HG02571 (cell line): Measurements from ENCODE around the gene CTNNA1.
"Not testable (repeated sequence)": the region's sequence is repeated elsewhere in the genome, so short reads cannot be mapped to it uniquely, and the experiment has no call there.

Source experiments
- ATAC-seq: cut with Tn5 transposase; IDR thresholded peaks from one replicate; pipeline ENCODE4 v1.9.1; 2021; ENCODE audit warnings: mild to moderate bottlenecking, moderate library complexity; ENCODE audit not compliant: unreplicated experiment

Gene CTNNA1

GRCh38 chr5:138752951-138753793 is at the start of gene CTNNA1:
Gene CTNNA1 (plus strand): TSS chr5:138753425. CDS start chr5:138781925, 28,500 bp downstream.
- peak; percentile 48 for ATAC-seq

GRCh38 chr5:138703777-138704176 is 49.4 kb upstream of the CTNNA1 start:
- not testable (repeated sequence) for ATAC-seq

GRCh38 chr5:138705007-138705406 is 48.2 kb upstream of the CTNNA1 start:
- no peak for ATAC-seq

GRCh38 chr5:138705567-138705966 is 47.7 kb upstream of the CTNNA1 start:
- no peak for ATAC-seq

- no peak for ATAC-seq
Measured at GRCh38 chr5:138706655-138707480, 46.4 kb upstream of the CTNNA1 start.

- ATAC-seq, result no peak
Measured at GRCh38 chr5:138708791-138709190, 44.4 kb upstream of the CTNNA1 start.

- ATAC-seq, result no peak
Measured at GRCh38 chr5:138709202-138709601, 44.0 kb upstream of the CTNNA1 start.

- ATAC-seq, result no peak
Measured at GRCh38 chr5:138711087-138711486, 42.1 kb upstream of the CTNNA1 start.

- ATAC-seq, result no peak
Measured at GRCh38 chr5:138711811-138712210, 41.4 kb upstream of the CTNNA1 start.

GRCh38 chr5:138712324-138712723 is 40.9 kb upstream of the CTNNA1 start:
- ATAC-seq, result no peak

- no peak for ATAC-seq
Measured at GRCh38 chr5:138712791-138713190, 40.4 kb upstream of the CTNNA1 start.

- ATAC-seq, result no peak
Measured at GRCh38 chr5:138713247-138713646, 40.0 kb upstream of the CTNNA1 start.

- no peak for ATAC-seq
Measured at GRCh38 chr5:138714694-138715093, 38.5 kb upstream of the CTNNA1 start.

GRCh38 chr5:138715931-138716432 is 37.2 kb upstream of the CTNNA1 start:
- ATAC-seq, result not testable (repeated sequence)

- ATAC-seq, result no peak
Measured at GRCh38 chr5:138716456-138716924, 36.7 kb upstream of the CTNNA1 start.

GRCh38 chr5:138717399-138717798 is 35.8 kb upstream of the CTNNA1 start:
- no peak for ATAC-seq

- no peak for ATAC-seq
Measured at GRCh38 chr5:138719811-138720210, 33.4 kb upstream of the CTNNA1 start.

- ATAC-seq, result no peak
Measured at GRCh38 chr5:138720840-138721239, 32.4 kb upstream of the CTNNA1 start.

GRCh38 chr5:138721979-138722378 is 31.2 kb upstream of the CTNNA1 start:
- no peak for ATAC-seq

- no peak for ATAC-seq
Measured at GRCh38 chr5:138722544-138723177, 30.6 kb upstream of the CTNNA1 start.
